Lung (tissue), 12 donors: ENCODE measurements around the gene NT5DC3. TPM values are rescaled to one million over a fixed set of nuclear protein-coding genes. Genes with fewer than 3 reads are reported as not detected.

ENCODE experiments used
- ATAC-seq: fragments of 200-7000 bp; cut with Tn5 transposase; one replicate; pipeline ENCODE4 v1.9.1; 2020; ENCODE audit warnings: moderate number of reproducible peaks; ENCODE audit not compliant: insufficient read depth, low FRiP score
- DNase-seq, 3 donors: peaks; one replicate each; pipeline ENCODE4 v3.0.0-alpha.2; 2013 to 2017
- H3K27ac ChIP-seq, 2 donors: one replicate each; pipeline ENCODE4 v1.5.1; 2013; ENCODE audit warnings: mild to moderate bottlenecking in 2 of 2, moderate library complexity in 2 of 2, control low read depth in 1 of 2, inconsistent platforms in 1 of 2, low read depth in 1 of 2, low read length in 1 of 2
- H3K27me3 ChIP-seq, 3 donors: one replicate each; pipeline ENCODE4 v1.5.1; 2013; ENCODE audit warnings: low read length in 2 of 3; ENCODE audit not compliant: control insufficient read depth in 3 of 3, insufficient read depth in 3 of 3
- H3K36me3 ChIP-seq, 4 donors: one replicate each; pipeline ENCODE4 v1.5.1; 2013; ENCODE audit warnings: low read length in 4 of 4, mild to moderate bottlenecking in 1 of 4, moderate library complexity in 1 of 4; ENCODE audit not compliant: control insufficient read depth in 4 of 4, insufficient read depth in 4 of 4
- H3K4me1 ChIP-seq, 5 donors: one replicate each; pipeline ENCODE4 v1.5.1; 2013; ENCODE audit warnings: low read length in 5 of 5, mild to moderate bottlenecking in 2 of 5, moderate library complexity in 1 of 5; ENCODE audit not compliant: control insufficient read depth in 5 of 5, insufficient read depth in 5 of 5
- H3K4me3 ChIP-seq: one replicate; pipeline ENCODE4 v1.5.1; 2013; ENCODE audit warnings: mild to moderate bottlenecking, control low read depth, moderate library complexity
- H3K9ac ChIP-seq, 2 donors: one replicate each; pipeline ENCODE4 v1.5.1; 2013; ENCODE audit warnings: low read length in 2 of 2, control low read depth in 1 of 2; ENCODE audit not compliant: insufficient read depth in 1 of 2
- H3K9me3 ChIP-seq, 4 donors: one replicate each; pipeline ENCODE4 v1.5.1; 2013; ENCODE audit warnings: low read length in 3 of 4, mild to moderate bottlenecking in 1 of 4, moderate library complexity in 1 of 4; ENCODE audit not compliant: control insufficient read depth in 4 of 4, insufficient read depth in 3 of 4
- WGBS, 2 donors: extraction: QIAGEN DNeasy Blood & Tissue Kit; methylation state at CpG; one replicate each; pipeline ENCODE4 v1.1.7; 2013; 5-methylcytosine and 5-hydroxymethylcytosine counted together
- polyA plus RNA-seq, 2 donors: library from polyadenylated mRNA; stranded (reverse); fragments of 200-250 nt; gene quantifications; one replicate each; pipeline ENCODE4 v1.2.1, GENCODE V29; 2013
- total RNA-seq, 2 donors: library from RNA; depleted of rRNA in 1 of 2; stranded (reverse); fragments of >200 nt in 1 of 2; gene quantifications; one replicate each; pipeline ENCODE4 v1.2.1, GENCODE V29; 2014 to 2021
- TF ChIP-seq, protein P1 (sequence below): IDR thresholded peaks from 2 replicates; pipeline ENCODE4 v1.5.1; 2012; ENCODE audit warnings: mild to moderate bottlenecking; ENCODE audit errors: control extremely low read depth, extremely low read depth
- donor health status: control.
- donor health status: control.
- donor health status: Bipolar disorder and iron deficiency.
- donor health status: healthy.
- donor health status: DM: yes; HTN: yes; CAD: no.

Gene NT5DC3
- total and polyA plus RNA-seq, 4 donors, result 0.93 to 12.3 (median 3.6) TPM

DNA sequence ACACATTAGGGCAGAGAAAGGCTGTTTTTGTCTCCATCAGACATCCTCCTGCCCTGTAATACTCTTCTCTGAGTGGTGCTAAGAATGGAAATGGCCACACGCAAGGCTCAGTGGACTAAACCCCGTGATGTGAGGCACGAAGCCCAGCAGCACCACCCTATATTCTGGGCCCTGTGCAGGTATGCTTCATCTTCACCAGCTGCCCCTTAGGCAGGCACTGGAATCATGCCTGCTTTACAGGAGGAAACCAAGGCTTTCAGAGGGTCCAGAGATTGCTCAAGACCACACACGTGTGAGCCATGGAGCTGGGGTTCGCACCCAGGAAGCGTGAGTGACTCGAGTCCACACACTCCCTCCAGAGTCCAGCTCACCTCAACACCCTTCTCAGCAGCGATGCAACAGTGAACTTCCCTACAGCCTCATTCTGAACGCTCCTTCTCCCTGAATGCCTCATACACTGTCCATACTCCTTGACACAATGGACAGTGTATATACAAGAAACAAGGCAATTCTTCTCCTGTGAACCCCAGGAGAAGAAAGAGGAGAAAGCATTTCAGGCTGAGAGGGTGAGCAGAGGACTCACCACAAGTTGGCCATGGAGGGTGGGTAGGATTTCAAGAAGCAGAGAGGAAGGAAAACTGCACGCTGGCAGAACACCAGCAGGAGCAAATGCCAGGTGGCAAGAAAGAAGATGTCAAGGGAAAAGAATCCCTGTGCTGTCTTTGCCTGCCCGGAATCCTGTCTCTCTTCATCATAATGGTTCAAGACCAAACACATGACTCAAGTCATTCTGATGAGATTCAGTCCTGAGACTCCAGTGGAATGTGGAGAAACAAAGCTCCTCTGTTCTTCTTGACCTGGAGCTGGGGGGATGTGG is 39.1 kb downstream of the NT5DC3 start:
- H3K9ac ChIP-seq, result no peak overlapping the region
- no peak overlapping the region for H3K4me3 ChIP-seq
- no peaks in the 10 kb centered on the region for H3K9me3 ChIP-seq
- no peaks in the 10 kb centered on the region for H3K27me3 ChIP-seq
- peaks cover 0 to 14% (median 5%) of the 10 kb centered on the region in 5 donors for H3K4me1 ChIP-seq
- 52 to 83% methylated on average over 11 of the region's 11 CpGs for WGBS, 2 donors
- H3K27ac ChIP-seq, result no peak overlapping the region
- H3K36me3 ChIP-seq, result no peaks in the 10 kb centered on the region
- TF ChIP-seq, protein P1, sequence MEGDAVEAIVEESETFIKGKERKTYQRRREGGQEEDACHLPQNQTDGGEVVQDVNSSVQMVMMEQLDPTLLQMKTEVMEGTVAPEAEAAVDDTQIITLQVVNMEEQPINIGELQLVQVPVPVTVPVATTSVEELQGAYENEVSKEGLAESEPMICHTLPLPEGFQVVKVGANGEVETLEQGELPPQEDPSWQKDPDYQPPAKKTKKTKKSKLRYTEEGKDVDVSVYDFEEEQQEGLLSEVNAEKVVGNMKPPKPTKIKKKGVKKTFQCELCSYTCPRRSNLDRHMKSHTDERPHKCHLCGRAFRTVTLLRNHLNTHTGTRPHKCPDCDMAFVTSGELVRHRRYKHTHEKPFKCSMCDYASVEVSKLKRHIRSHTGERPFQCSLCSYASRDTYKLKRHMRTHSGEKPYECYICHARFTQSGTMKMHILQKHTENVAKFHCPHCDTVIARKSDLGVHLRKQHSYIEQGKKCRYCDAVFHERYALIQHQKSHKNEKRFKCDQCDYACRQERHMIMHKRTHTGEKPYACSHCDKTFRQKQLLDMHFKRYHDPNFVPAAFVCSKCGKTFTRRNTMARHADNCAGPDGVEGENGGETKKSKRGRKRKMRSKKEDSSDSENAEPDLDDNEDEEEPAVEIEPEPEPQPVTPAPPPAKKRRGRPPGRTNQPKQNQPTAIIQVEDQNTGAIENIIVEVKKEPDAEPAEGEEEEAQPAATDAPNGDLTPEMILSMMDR, result no peak
- DNase-seq (no peak), ATAC-seq (no peak)

DNA sequence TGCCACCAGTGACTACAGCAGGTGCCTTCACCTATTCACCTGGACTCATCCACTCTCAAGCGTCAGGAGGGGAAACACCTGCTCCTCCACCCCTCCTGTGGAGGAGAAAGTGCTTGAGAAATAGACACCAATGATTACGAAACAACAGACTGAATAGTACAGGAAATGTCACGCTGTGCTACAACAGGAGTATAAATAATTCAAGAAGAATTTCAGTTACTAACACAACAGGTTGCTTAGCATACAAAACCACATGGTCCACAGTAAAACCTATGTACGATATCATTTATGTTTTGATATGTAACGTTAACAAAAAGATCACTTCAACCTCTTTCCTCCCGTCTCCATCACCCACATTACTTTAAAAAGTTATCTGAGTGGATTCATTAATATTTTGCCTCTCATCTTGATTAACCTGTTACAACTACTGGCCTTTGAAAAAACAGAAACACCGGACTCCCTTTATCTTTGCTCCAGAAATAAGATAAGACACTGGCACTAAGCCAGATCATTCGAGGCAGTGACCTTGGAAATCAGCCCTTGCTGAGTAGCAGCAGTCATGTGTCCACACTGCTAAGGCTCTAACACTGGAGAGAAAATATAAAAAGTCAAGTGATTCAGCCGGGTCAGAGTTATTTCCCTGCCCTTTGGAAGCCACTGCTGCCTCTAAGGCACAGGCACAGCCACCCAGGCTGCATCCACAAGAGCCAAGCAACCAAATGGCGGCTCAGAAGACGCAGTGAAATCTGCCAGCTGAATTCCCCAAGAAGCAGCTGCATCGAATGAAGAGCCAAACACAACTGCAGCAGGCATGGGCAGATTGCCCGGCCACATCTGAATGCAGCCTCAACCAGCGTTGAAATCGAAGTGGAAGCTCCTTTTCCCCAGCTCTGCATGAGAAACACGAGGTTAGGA is 40.9 kb downstream of the NT5DC3 start:
- ATAC-seq, result peak; percentile 74

DNA sequence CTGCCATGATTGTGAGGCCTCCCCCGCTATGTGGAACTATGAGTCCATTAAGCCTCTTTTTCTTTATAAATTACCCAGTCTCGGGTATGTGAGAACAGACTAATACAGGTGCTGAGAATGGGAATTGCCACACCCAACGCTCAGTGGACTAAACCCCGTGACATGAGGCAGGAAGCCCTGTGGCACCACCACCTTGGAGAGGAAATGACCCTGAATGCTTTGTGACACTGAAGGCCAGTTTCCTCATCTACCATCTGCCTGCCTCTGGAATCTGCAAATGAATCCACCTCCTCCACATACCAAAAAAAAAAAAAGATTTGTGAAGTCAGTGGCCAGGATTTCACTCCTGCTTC is 41.6 kb downstream of the NT5DC3 start:
- no peaks in the 10 kb centered on the region for H3K27me3 ChIP-seq
- H3K4me3 ChIP-seq, result no peak overlapping the region
- H3K9me3 ChIP-seq, result no peaks in the 10 kb centered on the region
- ATAC-seq (peak; percentile 20), DNase-seq (no peak)
- peaks cover 0 to 6% (median 2%) of the 10 kb centered on the region in 4 donors for H3K36me3 ChIP-seq
- TF ChIP-seq, protein P1, result no peak
- WGBS, 2 donors, result 37 to 56% methylated on average over 4 of the region's 4 CpGs
- no peak overlapping the region for H3K9ac ChIP-seq
- H3K4me1 ChIP-seq, result peaks cover 0 to 12% (median 5%) of the 10 kb centered on the region in 5 donors
- H3K27ac ChIP-seq, result peak overlapping the region in 1 of 2 donors; percentile 16

More for the DNA sequence above, 40.9 kb downstream of the NT5DC3 start:
- DNase-seq, result peak; percentile 71 to 80 (median 79)
- H3K27ac ChIP-seq, result peak overlapping the region in 1 of 2 donors; percentile 57
- H3K9me3 ChIP-seq, result no peaks in the 10 kb centered on the region
- TF ChIP-seq, protein P1, result no peak
- H3K27me3 ChIP-seq, result no peaks in the 10 kb centered on the region
- no peak overlapping the region for H3K9ac ChIP-seq
- H3K4me3 ChIP-seq, result no peak overlapping the region
- H3K4me1 ChIP-seq, result peaks cover 0 to 13% (median 5%) of the 10 kb centered on the region in 5 donors
- H3K36me3 ChIP-seq, result peaks cover 0 to 6% (median 2%) of the 10 kb centered on the region in 4 donors
- WGBS, 2 donors, result 20 to 25% methylated on average over 16 of the region's 16 CpGs
